Right lobe of liver (tissue), 4 donors: ENCODE data around the gene DEPDC7.

Experiments used
- CTCF ChIP-seq, 4 donors: fragments of 200-600 bp in 3 of 4; fragments of 450-650 bp in 1 of 4; IDR thresholded peaks; one replicate each; pipeline versions ENCODE4 v1.5.1 to v1.8.0; 2016 to 2022; ENCODE audit warnings: antibody characterized with exemption in 4 of 4, mild to moderate bottlenecking in 2 of 4
- POLR2A ChIP-seq: fragments of 450-650 bp; IDR thresholded peaks from one replicate; pipeline ENCODE4 v1.6.1; 2017; ENCODE audit warnings: antibody characterized with exemption, mild to moderate bottlenecking
- donor health status: DM: no; HTN: no; CAD: no.
- donor health status: DM: no; HTN: no; CAD: no.
- donor health status: DM: no; HTN: yes; CAD: no.

GRCh38 chr11:33005175-33005574 lies 10.5 kb upstream of the DEPDC7 start:
- TF ChIP-seq CTCF (IDR thresholded peaks at IDR 0.05) (no peak), POLR2A (no peak)
